Measurements from ENCODE around the gene CPT1B.

- TF ChIP-seq CTCF (IDR thresholded peaks at IDR 0.05 in 2 of 3, conservative IDR thresholded peaks at IDR 0.05 in 1 of 3; ENCODE audit: control insufficient read depth in 2 of 3, extremely low read depth in 1 of 3, insufficient read depth in 1 of 3, low read depth in 3 of 3, low read length in 3 of 3) (no peak), ATF3 (IDR thresholded peaks at IDR 0.05; ENCODE audit: borderline replicate concordance, extremely low read depth, low read depth, low read length) (no peak), SUPT20H (IDR thresholded peaks at IDR 0.05; ENCODE audit: borderline replicate concordance, control insufficient read depth, low read depth, low read length) (no peak), ZBTB40 (IDR thresholded peaks at IDR 0.05; ENCODE audit: borderline replicate concordance) (no peak), DPF2 (IDR thresholded peaks at IDR 0.05) (no peak), CREB1 (IDR thresholded peaks at IDR 0.05; ENCODE audit: low read depth) (no peak), SMARCA5 (IDR thresholded peaks at IDR 0.05) (no peak), POLR2A (IDR thresholded peaks at IDR 0.05; ENCODE audit: low read depth, low read length) (no peak), RBBP5 (conservative IDR thresholded peaks at IDR 0.05) (no peak), MYC (IDR thresholded peaks at IDR 0.05; ENCODE audit: insufficient read depth, insufficient read length, insufficient replicate concordance, low read length, severe bottlenecking) (no peak)
Observed at GRCh38 chr22:50586416-50586815, 8.2 kb upstream of the CPT1B start.
